Ishikawa (cell line): ENCODE results near the gene HTR3A.

ENCODE experiments used
- CEBPB ChIP-seq: IDR thresholded peaks from 2 replicates; pipeline ENCODE4 v1.6.1; 2012
- CREB1 ChIP-seq: IDR thresholded peaks from 2 replicates; pipeline ENCODE4 v1.6.1; 2012; ENCODE audit warnings: low read depth
- EGR1 ChIP-seq: IDR thresholded peaks from 2 replicates; pipeline ENCODE4 v1.6.1; 2012
- EP300 ChIP-seq: IDR thresholded peaks from 2 replicates; pipeline ENCODE4 v1.6.1; 2012; ENCODE audit warnings: borderline replicate concordance
- FOXM1 ChIP-seq: IDR thresholded peaks from 2 replicates; pipeline ENCODE4 v1.6.1; 2012; ENCODE audit warnings: low read depth, borderline replicate concordance
- MAX ChIP-seq: IDR thresholded peaks from 2 replicates; pipeline ENCODE4 v1.6.1; 2012
- NFIC ChIP-seq: IDR thresholded peaks from 2 replicates; pipeline ENCODE4 v1.6.1; 2012
- RAD21 ChIP-seq: IDR thresholded peaks from 2 replicates; pipeline ENCODE4 v1.6.1; 2012; ENCODE audit warnings: low read depth
- REST ChIP-seq: IDR thresholded peaks from 2 replicates; pipeline ENCODE4 v1.6.1; 2012; ENCODE audit warnings: low read depth, mild to moderate bottlenecking
- TAF1 ChIP-seq: IDR thresholded peaks from 2 replicates; pipeline ENCODE4 v1.6.1; 2012; ENCODE audit warnings: low read depth, mild to moderate bottlenecking
- TCF12 ChIP-seq: IDR thresholded peaks from 2 replicates; pipeline ENCODE4 v1.6.1; 2012; ENCODE audit warnings: low read depth
- TEAD4 ChIP-seq: IDR thresholded peaks from 2 replicates; pipeline ENCODE4 v1.6.1; 2012
- USF1 ChIP-seq: IDR thresholded peaks from 2 replicates; pipeline ENCODE4 v1.6.1; 2012
- YY1 ChIP-seq: IDR thresholded peaks from 2 replicates; pipeline ENCODE4 v1.6.1; 2012; ENCODE audit warnings: low read depth
- ZBTB7A ChIP-seq: IDR thresholded peaks from 2 replicates; pipeline ENCODE4 v1.6.1; 2012; ENCODE audit warnings: low read depth

The HTR3A gene

GRCh38 chr11:114008331-114008730 is 33.4 kb downstream of the HTR3A start:
- TF ChIP-seq TEAD4 (no peak), MAX (no peak), REST (no peak), USF1 (no peak), FOXM1 (no peak), NFIC (no peak), TAF1 (no peak), ZBTB7A (no peak), EGR1 (no peak), TCF12 (no peak), RAD21 (no peak), EP300 (no peak), CEBPB (no peak), CREB1 (no peak), YY1 (no peak)

GRCh38 chr11:114010931-114011330 is 36.0 kb downstream of the HTR3A start:
- TF ChIP-seq FOXM1 (no peak), TAF1 (no peak), ZBTB7A (no peak), EGR1 (no peak)

- TF ChIP-seq CREB1 (no peak), REST (no peak), USF1 (no peak), EGR1 (no peak), ZBTB7A (no peak), TEAD4 (no peak), TCF12 (no peak), EP300 (no peak), RAD21 (no peak), YY1 (no peak), MAX (no peak)
These were observed 36.5 kb downstream of the HTR3A start for GRCh38 chr11:114011443-114011842.

GRCh38 chr11:114015117-114015516 is 40.2 kb downstream of the HTR3A start:
- TF ChIP-seq CEBPB (no peak), REST (no peak), ZBTB7A (no peak), FOXM1 (no peak), NFIC (no peak), RAD21 (no peak), TEAD4 (no peak), USF1 (no peak), EP300 (no peak), MAX (no peak), YY1 (no peak), CREB1 (no peak)
